UCSD-AML1 (cell line): ENCODE data around the gene GNA14.
"Not testable (repeated sequence)": the region's sequence is repeated elsewhere in the genome, so short reads cannot be mapped to it uniquely, and the experiment has no call there.

ENCODE experiments used
- DNase-seq: peaks from one replicate; lab custom pipeline; 2025; ENCODE audit not compliant: unreplicated experiment; lab: John Stamatoyannopoulos, UW

The GNA14 gene

GRCh38 chr9:77455312-77455927 is 192.7 kb downstream of the GNA14 start:
- peak; percentile 46 for DNase-seq

- no peak for DNase-seq
Measured at GRCh38 chr9:77454663-77455062, 193.5 kb downstream of the GNA14 start.

- peak; percentile 36 for DNase-seq
Measured at GRCh38 chr9:77453825-77454647, 194.1 kb downstream of the GNA14 start.

GRCh38 chr9:77451507-77451906 is 196.6 kb downstream of the GNA14 start:
- no peak for DNase-seq

- no peak for DNase-seq
Measured at GRCh38 chr9:77450085-77450475, 198.0 kb downstream of the GNA14 start.

- DNase-seq = no peak
Measured at GRCh38 chr9:77449240-77450084, 198.7 kb downstream of the GNA14 start.

- DNase-seq = no peak
Measured at GRCh38 chr9:77447646-77448045, 200.5 kb downstream of the GNA14 start.

GRCh38 chr9:77442436-77442835 is 205.7 kb downstream of the GNA14 start:
- no peak for DNase-seq

- DNase-seq = not testable (repeated sequence)
Measured at GRCh38 chr9:77441124-77441523, 207.0 kb downstream of the GNA14 start.

GRCh38 chr9:77440057-77440456 is 208.1 kb downstream of the GNA14 start:
- DNase-seq = no peak

GRCh38 chr9:77438653-77439052 is 209.5 kb downstream of the GNA14 start:
- no peak for DNase-seq

- no peak for DNase-seq
Measured at GRCh38 chr9:77435688-77436087, 212.4 kb downstream of the GNA14 start.

GRCh38 chr9:77435277-77435676 is 212.8 kb downstream of the GNA14 start:
- no peak for DNase-seq

- peak; percentile 39 for DNase-seq
Measured at GRCh38 chr9:77433675-77434445, 214.3 kb downstream of the GNA14 start.

GRCh38 chr9:77432053-77432452 is 216.1 kb downstream of the GNA14 start:
- no peak for DNase-seq

GRCh38 chr9:77429928-77430327 is 218.2 kb downstream of the GNA14 start:
- no peak for DNase-seq

- no peak for DNase-seq
Measured at GRCh38 chr9:77427256-77427927, 220.7 kb downstream of the GNA14 start.

GRCh38 chr9:77426712-77427111 is 221.4 kb downstream of the GNA14 start:
- DNase-seq = no peak

- no peak for DNase-seq
Measured at GRCh38 chr9:77424993-77425392, 223.1 kb downstream of the GNA14 start.

- DNase-seq = no peak
Measured at GRCh38 chr9:77423841-77424240, 224.3 kb downstream of the GNA14 start.
